ENCODE data around the gene FDCSP.
"Not testable (repeated sequence)": the region's sequence is repeated elsewhere in the genome, so short reads cannot be mapped to it uniquely, and the experiment has no call there.

FDCSP gene

GRCh38 chr4:70239884-70240591 is 14.1 kb downstream of the FDCSP start:
- DNase-seq, result no peak

GRCh38 chr4:70242297-70242696 is 16.4 kb downstream of the FDCSP start, which contains the start of gene CSN3:
CSN3 (plus strand) TSS chr4:70242597; CDS start chr4:70244820, 2,223 bp downstream.
- DNase-seq, result not testable (repeated sequence)

- no peak for DNase-seq
Measured at GRCh38 chr4:70243091-70243490, 17.2 kb downstream of the FDCSP start.

GRCh38 chr4:70251250-70251944 is 25.5 kb downstream of the FDCSP start:
- DNase-seq, result no peak

DNA sequence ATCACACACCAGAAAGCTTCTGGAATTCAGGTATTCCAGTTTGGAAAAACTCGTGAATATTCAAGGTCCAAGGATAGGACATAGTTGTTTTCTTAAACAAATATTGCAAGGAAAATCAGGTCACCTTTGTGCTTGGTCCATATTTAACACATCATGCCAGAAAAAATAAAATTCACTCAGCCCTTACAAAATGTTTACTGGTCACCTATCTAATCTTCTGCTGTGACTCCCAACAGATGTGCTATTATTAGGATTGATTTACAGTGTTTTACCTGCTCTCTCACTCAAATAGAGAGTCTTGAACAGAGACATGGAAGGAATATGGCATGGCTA is 26.0 kb downstream of the FDCSP start:
- DNase-seq, result no peak

GRCh38 chr4:70269674-70270073 is 43.8 kb downstream of the FDCSP start:
- no peak for DNase-seq

GRCh38 chr4:70277121-70277520 is 51.2 kb downstream of the FDCSP start:
- DNase-seq, result no peak

DNA sequence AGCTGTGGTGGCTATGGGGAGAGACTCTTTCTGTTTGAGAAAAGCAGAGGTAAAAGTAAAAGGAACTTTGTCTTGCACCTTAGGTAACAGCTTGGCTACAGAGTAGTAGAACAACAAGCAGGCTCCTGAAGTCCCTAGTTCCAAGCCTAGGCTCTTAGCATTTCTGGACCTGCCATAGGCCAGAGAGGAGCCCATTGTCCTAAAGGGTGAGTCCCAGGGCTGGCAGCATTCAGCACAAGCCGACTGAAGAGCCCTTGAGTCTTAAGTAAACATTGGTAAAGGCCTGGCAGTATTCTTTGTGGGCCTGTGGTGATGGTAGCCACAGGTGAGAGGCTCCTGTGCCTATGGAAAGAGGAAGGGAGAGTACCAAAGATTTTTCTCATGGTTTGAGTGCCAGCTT is 54.6 kb downstream of the FDCSP start:
- no peak for DNase-seq
